Inflammatory macrophage treated with lipopolysaccharide for 4 hours (primary cell): ENCODE data around the gene ALKAL2.

Experiments used
- DNase-seq: peaks from one replicate; pipeline ENCODE4 v3.0.0-alpha.2; 2020

The ALKAL2 gene

GRCh38 chr2:238869-239268, 49.0 kb downstream of the ALKAL2 start:
- DNase-seq: no peak

- DNase-seq: no peak
Observed at GRCh38 chr2:238431-238830, 49.5 kb downstream of the ALKAL2 start.

GRCh38 chr2:237878-238277, 50.0 kb downstream of the ALKAL2 start:
- no peak for DNase-seq

- DNase-seq: no peak
Observed at GRCh38 chr2:236993-237539, 50.8 kb downstream of the ALKAL2 start.

- DNase-seq: no peak
Observed at GRCh38 chr2:234421-234820, 53.5 kb downstream of the ALKAL2 start.

GRCh38 chr2:233030-233429, 54.9 kb downstream of the ALKAL2 start:
- no peak for DNase-seq

GRCh38 chr2:231521-232185, 56.2 kb downstream of the ALKAL2 start:
- no peak for DNase-seq
